HEK293 (cell line): ENCODE data around the gene B4GALT1.

Experiments used
- CTCF ChIA-PET: fragments of 350-600 bp; formaldehyde crosslinking; extraction: SDS; loops from one replicate; lab custom pipeline; 2021; ENCODE audit warnings: antibody characterized with exemption; lab: Yijun Ruan, JAX
- POLR2A ChIA-PET: fragments of 300-600 bp; formaldehyde crosslinking; extraction: SDS; loops from one replicate; lab custom pipeline; 2020; ENCODE audit warnings: antibody characterized with exemption, inconsistent platforms; lab: Yijun Ruan, JAX
- H3K27ac ChIP-seq: fragments of 200-500 bp; sonication (Bioruptor generic); 2 replicates; pipeline ENCODE4 v1.5.1; 2014; ENCODE audit warnings: low read depth, low read length, control low read depth, inconsistent platforms; ENCODE audit errors: extremely low read depth
- H3K36me3 ChIP-seq, 2 experiments: fragments of 200-500 bp in 1 of 2; sonication (Bioruptor generic) in 1 of 2; 1 replicate in 1 of 2; 2 replicates in 1 of 2; pipeline ENCODE4 v1.5.1; 2014 to 2017; ENCODE audit warnings: inconsistent platforms in 2 of 2, low read length in 2 of 2; ENCODE audit not compliant: control insufficient read depth in 2 of 2, insufficient read depth in 1 of 2
- H3K4me1 ChIP-seq: fragments of 200-500 bp; sonication (Bioruptor generic); 2 replicates; pipeline ENCODE4 v1.5.1; 2014; ENCODE audit warnings: mild to moderate bottlenecking, low read length, inconsistent platforms; ENCODE audit not compliant: control insufficient read depth, insufficient read depth
- H3K4me3 ChIP-seq: 2 replicates; pipeline ENCODE4 v1.5.1; 2011; ENCODE audit warnings: low read depth, mild to moderate bottlenecking, control low read depth, low read length, moderate library complexity
- H3K9me3 ChIP-seq: fragments of 200-500 bp; sonication (Bioruptor generic); 2 replicates; pipeline ENCODE4 v1.5.1; 2014; ENCODE audit warnings: low read depth, low read length, inconsistent platforms; ENCODE audit not compliant: control insufficient read depth, insufficient read depth
- ELK4 ChIP-seq: IDR thresholded peaks from 2 replicates; pipeline ENCODE4 v1.6.1; 2011; ENCODE audit warnings: mild to moderate bottlenecking, low read depth, low read length, borderline replicate concordance
- GLI2 ChIP-seq: fragments of 450-650 bp; formaldehyde crosslinking; IDR thresholded peaks from 2 replicates; pipeline ENCODE4; 2017; ENCODE audit warnings: missing biosample characterization, missing genetic modification characterization, low read depth, borderline replicate concordance
- KLF1 ChIP-seq: fragments of 450-650 bp; formaldehyde crosslinking; IDR thresholded peaks from 2 replicates; pipeline ENCODE4 v1.5.1; 2016; ENCODE audit warnings: missing biosample characterization, missing genetic modification characterization
- OSR2 ChIP-seq: fragments of 450-650 bp; formaldehyde crosslinking; IDR thresholded peaks from 2 replicates; pipeline ENCODE4 v1.5.1; 2016; ENCODE audit warnings: missing biosample characterization, missing genetic modification characterization
- REPIN1 ChIP-seq: fragments of 450-650 bp; formaldehyde crosslinking; IDR thresholded peaks from 2 replicates; pipeline ENCODE4 v1.5.1; 2017; ENCODE audit warnings: missing biosample characterization, missing genetic modification characterization, low read depth
- TRIM28 ChIP-seq: IDR thresholded peaks from 2 replicates; pipeline ENCODE4 v1.6.1; 2011; ENCODE audit warnings: low read length, control low read depth, borderline replicate concordance
- ZIC2 ChIP-seq: fragments of 450-650 bp; formaldehyde crosslinking; IDR thresholded peaks from 2 replicates; pipeline ENCODE4 v1.5.1; 2016; ENCODE audit warnings: missing biosample characterization, missing genetic modification characterization
- ZNF112 ChIP-seq: fragments of 450-650 bp; formaldehyde crosslinking; IDR thresholded peaks from 2 replicates; pipeline ENCODE4 v1.5.0; 2017; ENCODE audit warnings: missing biosample characterization, missing genetic modification characterization
- ZNF121 ChIP-seq: fragments of 450-650 bp; formaldehyde crosslinking; IDR thresholded peaks from 2 replicates; pipeline ENCODE4 v1.5.1; 2016; ENCODE audit warnings: missing biosample characterization, missing genetic modification characterization
- ZNF146 ChIP-seq: fragments of 450-650 bp; formaldehyde crosslinking; IDR thresholded peaks from 2 replicates; pipeline ENCODE4 v1.5.1; 2016; ENCODE audit warnings: missing biosample characterization, missing genetic modification characterization
- ZNF19 ChIP-seq: fragments of 450-650 bp; formaldehyde crosslinking; IDR thresholded peaks from 2 replicates; pipeline ENCODE4; 2016; ENCODE audit warnings: missing biosample characterization, missing genetic modification characterization, low read depth
- ZNF211 ChIP-seq: fragments of 450-650 bp; formaldehyde crosslinking; IDR thresholded peaks from 2 replicates; pipeline ENCODE4 v1.5.1; 2016; ENCODE audit warnings: low read depth, missing biosample characterization, missing genetic modification characterization
- ZNF302 ChIP-seq: fragments of 450-650 bp; formaldehyde crosslinking; IDR thresholded peaks from 2 replicates; pipeline ENCODE4 v1.5.1; 2016; ENCODE audit warnings: missing biosample characterization, missing genetic modification characterization, low read depth
- ZNF335 ChIP-seq: fragments of 450-650 bp; formaldehyde crosslinking; conservative IDR thresholded peaks from 2 replicates; pipeline ENCODE4 v1.5.1; 2016; ENCODE audit warnings: missing biosample characterization, missing genetic modification characterization
- ZNF354C ChIP-seq: fragments of 450-650 bp; formaldehyde crosslinking; IDR thresholded peaks from 2 replicates; pipeline ENCODE4 v1.5.1; 2016; ENCODE audit warnings: missing biosample characterization, missing genetic modification characterization, low read depth, borderline replicate concordance
- ZNF488 ChIP-seq: fragments of 450-650 bp; formaldehyde crosslinking; IDR thresholded peaks from 2 replicates; pipeline ENCODE4 v1.5.1; 2016; ENCODE audit warnings: missing biosample characterization, missing genetic modification characterization
- ZNF501 ChIP-seq: fragments of 450-650 bp; formaldehyde crosslinking; IDR thresholded peaks from 2 replicates; pipeline ENCODE4 v1.5.1; 2016; ENCODE audit warnings: missing biosample characterization, missing genetic modification characterization
- ZNF529 ChIP-seq: fragments of 450-650 bp; formaldehyde crosslinking; IDR thresholded peaks from 2 replicates; pipeline ENCODE4 v1.5.1; 2017; ENCODE audit warnings: missing genetic modification characterization, missing biosample characterization; ENCODE audit not compliant: insufficient replicate concordance
- ZNF544 ChIP-seq: fragments of 450-650 bp; formaldehyde crosslinking; IDR thresholded peaks from 2 replicates; pipeline ENCODE4 v1.5.0; 2017; ENCODE audit warnings: missing biosample characterization, missing genetic modification characterization
- ZNF548 ChIP-seq: fragments of 450-650 bp; formaldehyde crosslinking; IDR thresholded peaks from 2 replicates; pipeline ENCODE4 v1.5.1; 2016; ENCODE audit warnings: missing biosample characterization, missing genetic modification characterization
- ZNF629 ChIP-seq: fragments of 450-650 bp; formaldehyde crosslinking; IDR thresholded peaks from 2 replicates; pipeline ENCODE4 v1.5.1; 2017; ENCODE audit warnings: missing biosample characterization, missing genetic modification characterization
- ZNF768 ChIP-seq: fragments of 450-650 bp; formaldehyde crosslinking; IDR thresholded peaks from 2 replicates; pipeline ENCODE4 v1.5.1; 2018; ENCODE audit warnings: missing biosample characterization, mild to moderate bottlenecking, missing genetic modification characterization

B4GALT1 gene

GRCh38 chr9:33163433-33164137 is 3.6 kb downstream of the B4GALT1 start:
- H3K36me3 ChIP-seq = no peaks in the 10 kb centered on the region
- TF ChIP-seq ZNF19 (tag by site-specific recombination) = no peak
- peak; percentile 34; the same call in 1 of the 2 replicates for TF ChIP-seq ZNF335
- peak; percentile 54; the same call in 1 of the 2 replicates for TF ChIP-seq ZIC2
- ChIA-PET CTCF (interaction anchor here (0.7 to 1.2 kb wide), 2 partner anchors 12 to 67 kb away, joined by 3 to 4 read pairs; no protein-coding TSS in a partner anchor), POLR2A (interaction anchor here (1.1 to 5.7 kb wide), 3 partner anchors 12 to 138 kb away, joined by 3 to 33 read pairs (median 30); partner anchors contain the start of genes DNAJA1 and SMU1)
- H3K9me3 ChIP-seq = no peaks in the 10 kb centered on the region
- peaks cover 39% of the 10 kb centered on the region for H3K4me1 ChIP-seq
- no peak overlapping the region for H3K27ac ChIP-seq
- H3K4me3 ChIP-seq = no peak overlapping the region

GRCh38 chr9:33162721-33163311 is 4.3 kb downstream of the B4GALT1 start:
- TF ChIP-seq TRIM28 (no peak), GLI2 (no peak), OSR2 (tag by site-specific recombination) (no peak), KLF1 (no peak), ZNF488 (tag by site-specific recombination) (no peak), ZNF112 (tag by site-specific recombination) (no peak), REPIN1 (tag by site-specific recombination) (no peak), ZNF548 (tag by site-specific recombination) (no peak), ZNF121 (no peak), ZNF354C (tag by site-specific recombination) (no peak), ZNF302 (tag by site-specific recombination) (no peak), ELK4 (no peak), ZNF768 (tag by site-specific recombination) (no peak), ZNF146 (tag by site-specific recombination) (no peak), ZNF529 (tag by site-specific recombination) (no peak), ZNF211 (tag by site-specific recombination) (no peak), ZNF544 (tag by site-specific recombination) (no peak), ZNF501 (tag by site-specific recombination) (no peak), ZNF629 (tag by site-specific recombination) (no peak)
- Histone ChIP-seq H3K9me3 (no peaks in the 10 kb centered on the region), H3K4me1 (peaks cover 42% of the 10 kb centered on the region), H3K36me3 (no peaks in the 10 kb centered on the region), H3K4me3 (no peak overlapping the region), H3K27ac (no peak overlapping the region; the same call in 1 of the 2 replicates)
- CTCF ChIA-PET = interaction anchor here (1.2 to 2.1 kb wide), 2 partner anchors 12 to 30 kb away, joined by 4 to 6 read pairs; no protein-coding TSS in a partner anchor
- POLR2A ChIA-PET = interaction anchor here (1.1 to 5.7 kb wide), 3 partner anchors 11 to 137 kb away, joined by 3 to 33 read pairs (median 30); partner anchors contain the start of genes DNAJA1 and SMU1
